SK-N-SH treated with all-trans-retinoic acid at 6 μM for 48 hours (cell line): ENCODE results near the gene FANCC.

Experiments used
- ISL1 ChIP-seq: fragments of 250-450 bp; sonication (Bioruptor Pico); IDR thresholded peaks from 2 replicates; pipeline ENCODE4 v2.1.2; 2022; ENCODE audit warnings: mild to moderate bottlenecking, moderate library complexity
- PATZ1 ChIP-seq: fragments of 250-450 bp; sonication (Bioruptor Pico); IDR thresholded peaks from 2 replicates; pipeline ENCODE4 v1.8.0; 2020; ENCODE audit warnings: mild to moderate bottlenecking, moderate library complexity, borderline replicate concordance
- ZNF565 ChIP-seq: fragments of 450-650 bp; formaldehyde crosslinking; conservative IDR thresholded peaks from 2 replicates; pipeline ENCODE4 v1.5.0; 2020; ENCODE audit warnings: low read depth, mild to moderate bottlenecking, moderate library complexity
- TF ChIP-seq, protein P1 (sequence below): fragments of 250-450 bp; sonication (Bioruptor Pico); IDR thresholded peaks from 2 replicates; pipeline ENCODE4 v1.5.1; 2020; ENCODE audit warnings: low read depth, mild to moderate bottlenecking, moderate library complexity
- TF ChIP-seq, protein P2 (sequence below): fragments of 250-450 bp; sonication (Bioruptor Pico); IDR thresholded peaks from 2 replicates; pipeline ENCODE4 v1.5.0; 2020; ENCODE audit warnings: mild to moderate bottlenecking, moderate library complexity

- TF ChIP-seq, protein P1, sequence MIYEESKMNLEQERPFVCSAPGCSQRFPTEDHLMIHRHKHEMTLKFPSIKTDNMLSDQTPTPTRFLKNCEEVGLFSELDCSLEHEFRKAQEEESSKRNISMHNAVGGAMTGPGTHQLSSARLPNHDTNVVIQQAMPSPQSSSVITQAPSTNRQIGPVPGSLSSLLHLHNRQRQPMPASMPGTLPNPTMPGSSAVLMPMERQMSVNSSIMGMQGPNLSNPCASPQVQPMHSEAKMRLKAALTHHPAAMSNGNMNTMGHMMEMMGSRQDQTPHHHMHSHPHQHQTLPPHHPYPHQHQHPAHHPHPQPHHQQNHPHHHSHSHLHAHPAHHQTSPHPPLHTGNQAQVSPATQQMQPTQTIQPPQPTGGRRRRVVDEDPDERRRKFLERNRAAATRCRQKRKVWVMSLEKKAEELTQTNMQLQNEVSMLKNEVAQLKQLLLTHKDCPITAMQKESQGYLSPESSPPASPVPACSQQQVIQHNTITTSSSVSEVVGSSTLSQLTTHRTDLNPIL (CRISPR knock-in tag): no peak
- TF ChIP-seq ZNF565 (CRISPR knock-in tag) (no peak), PATZ1 (no peak), ISL1 (CRISPR knock-in tag) (no peak)
- TF ChIP-seq, protein P2, sequence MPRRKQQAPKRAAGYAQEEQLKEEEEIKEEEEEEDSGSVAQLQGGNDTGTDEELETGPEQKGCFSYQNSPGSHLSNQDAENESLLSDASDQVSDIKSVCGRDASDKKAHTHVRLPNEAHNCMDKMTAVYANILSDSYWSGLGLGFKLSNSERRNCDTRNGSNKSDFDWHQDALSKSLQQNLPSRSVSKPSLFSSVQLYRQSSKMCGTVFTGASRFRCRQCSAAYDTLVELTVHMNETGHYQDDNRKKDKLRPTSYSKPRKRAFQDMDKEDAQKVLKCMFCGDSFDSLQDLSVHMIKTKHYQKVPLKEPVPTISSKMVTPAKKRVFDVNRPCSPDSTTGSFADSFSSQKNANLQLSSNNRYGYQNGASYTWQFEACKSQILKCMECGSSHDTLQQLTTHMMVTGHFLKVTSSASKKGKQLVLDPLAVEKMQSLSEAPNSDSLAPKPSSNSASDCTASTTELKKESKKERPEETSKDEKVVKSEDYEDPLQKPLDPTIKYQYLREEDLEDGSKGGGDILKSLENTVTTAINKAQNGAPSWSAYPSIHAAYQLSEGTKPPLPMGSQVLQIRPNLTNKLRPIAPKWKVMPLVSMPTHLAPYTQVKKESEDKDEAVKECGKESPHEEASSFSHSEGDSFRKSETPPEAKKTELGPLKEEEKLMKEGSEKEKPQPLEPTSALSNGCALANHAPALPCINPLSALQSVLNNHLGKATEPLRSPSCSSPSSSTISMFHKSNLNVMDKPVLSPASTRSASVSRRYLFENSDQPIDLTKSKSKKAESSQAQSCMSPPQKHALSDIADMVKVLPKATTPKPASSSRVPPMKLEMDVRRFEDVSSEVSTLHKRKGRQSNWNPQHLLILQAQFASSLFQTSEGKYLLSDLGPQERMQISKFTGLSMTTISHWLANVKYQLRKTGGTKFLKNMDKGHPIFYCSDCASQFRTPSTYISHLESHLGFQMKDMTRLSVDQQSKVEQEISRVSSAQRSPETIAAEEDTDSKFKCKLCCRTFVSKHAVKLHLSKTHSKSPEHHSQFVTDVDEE (CRISPR knock-in tag): no peak
Observed at GRCh38 chr9:95333426-95333825, 15.9 kb upstream of the FANCC start.
